Measurements from ENCODE around the gene FGF19. TPM values are rescaled to one million over a fixed set of nuclear protein-coding genes. Genes with fewer than 3 reads are reported as not detected.

FGF19 gene
- total and polyA plus RNA-seq, 2 donors (not counting 1 experiment from before 2014, with no cell fraction given), result not detected

- TF ChIP-seq EZH2 (IDR thresholded peaks at IDR 0.05; ENCODE audit: borderline replicate concordance, insufficient read depth, low read depth, low read length, poor library complexity, severe bottlenecking) (no peak), CTCF (IDR thresholded peaks at IDR 0.05) (no peak)
- POLR2A ChIA-PET, result no interaction called here
- DNase-seq, result no peak
- CTCF ChIA-PET, result no interaction called here
- Mint-ChIP-seq H3K4me1 (peaks cover 7% of the 10 kb centered on the region), H3K9me3 (ENCODE audit: insufficient read depth) (peaks cover 4% of the 10 kb centered on the region), H3K27me3 (peaks cover 52% of the 10 kb centered on the region), H3K27ac (no peak overlapping the region), H3K4me3 (no peak overlapping the region)
- no peak overlapping the region for H3K4me2 ChIP-seq (replicated peaks; ENCODE audit: low read depth, low read length, poor library complexity, severe bottlenecking)
- H3K79me2 ChIP-seq (ENCODE audit: control insufficient read depth, insufficient read depth, low read length), result no peaks in the 10 kb centered on the region
- no peak overlapping the region for H3K9ac ChIP-seq (ENCODE audit: low read length)
- H3K4me1 ChIP-seq (ENCODE audit: control insufficient read depth in 2 of 2, insufficient read depth in 2 of 2, low read length in 2 of 2), result peaks cover 8 to 9% of the 10 kb centered on the region in 2 donors
- peaks cover 0 to 42% (median 22%) of the 10 kb centered on the region in 4 experiments for H3K27me3 ChIP-seq (replicated peaks in 1 of 4; ENCODE audit: control extremely low read depth in 1 of 4, control insufficient read depth in 3 of 4, insufficient read depth in 4 of 4, low read length in 3 of 4)
- H2AFZ ChIP-seq (ENCODE audit: insufficient read depth, low read depth, low read length, poor library complexity, severe bottlenecking), result no peak overlapping the region
- H4K20me1 ChIP-seq (ENCODE audit: control insufficient read depth, insufficient read depth, low read length, poor library complexity, severe bottlenecking), result no peaks in the 10 kb centered on the region
- H3K27ac ChIP-seq (ENCODE audit: low read length in 2 of 2), result no peak overlapping the region
- no peaks in the 10 kb centered on the region for H3K9me3 ChIP-seq (ENCODE audit: control extremely low read depth in 1 of 3, control insufficient read depth in 2 of 3, insufficient read depth in 1 of 3, low read length in 2 of 3)
- no peaks in the 10 kb centered on the region for H3K36me3 ChIP-seq (replicated peaks in 1 of 2; ENCODE audit: control extremely low read depth in 1 of 2, control insufficient read depth in 1 of 2, extremely low read depth in 1 of 2, insufficient read depth in 2 of 2, low read length in 1 of 2)
- ATAC-seq (ENCODE audit: low read depth), result no peak
- H3K4me3 ChIP-seq (ENCODE audit: control extremely low read depth in 1 of 5, extremely low read depth in 1 of 5, insufficient read depth in 1 of 5, low read depth in 2 of 5, low read length in 4 of 5), result no peak overlapping the region
- intact Hi-C loops (cut with micrococcal nuclease), result no loop called here
- 92% methylated on average over 2 of the region's 7 CpGs for WGBS (ENCODE audit: insufficient coverage)
Observed at GRCh38 chr11:69695581-69695980, 8.2 kb downstream of the FGF19 start.

GRCh38 chr11:69694781-69695180, 9.0 kb downstream of the FGF19 start:
- H2AFZ ChIP-seq (ENCODE audit: insufficient read depth, low read depth, low read length, poor library complexity, severe bottlenecking), result no peak overlapping the region
- no peak overlapping the region for H3K4me2 ChIP-seq (replicated peaks; ENCODE audit: low read depth, low read length, poor library complexity, severe bottlenecking)
- no peak for TF ChIP-seq EZH2 (IDR thresholded peaks at IDR 0.05; ENCODE audit: borderline replicate concordance, insufficient read depth, low read depth, low read length, poor library complexity, severe bottlenecking)
- no peak for TF ChIP-seq CTCF (IDR thresholded peaks at IDR 0.05)
- peaks cover 54% of the 10 kb centered on the region for H3K27me3 Mint-ChIP-seq
- H3K4me3 Mint-ChIP-seq, result no peak overlapping the region
- no peaks in the 10 kb centered on the region for H4K20me1 ChIP-seq (ENCODE audit: control insufficient read depth, insufficient read depth, low read length, poor library complexity, severe bottlenecking)
- peaks cover 4% of the 10 kb centered on the region for H3K9me3 Mint-ChIP-seq (ENCODE audit: insufficient read depth)
- H3K4me1 ChIP-seq (ENCODE audit: control insufficient read depth in 2 of 2, insufficient read depth in 2 of 2, low read length in 2 of 2), result peaks cover 8 to 9% of the 10 kb centered on the region in 2 donors
- no peak overlapping the region for H3K27ac ChIP-seq (ENCODE audit: low read length in 2 of 2)
- H3K79me2 ChIP-seq (ENCODE audit: control insufficient read depth, insufficient read depth, low read length), result no peaks in the 10 kb centered on the region
- CTCF ChIA-PET, result no interaction called here
- H3K27ac Mint-ChIP-seq, result no peak overlapping the region
- no peak overlapping the region for H3K9ac ChIP-seq (ENCODE audit: low read length)
- peaks cover 7% of the 10 kb centered on the region for H3K4me1 Mint-ChIP-seq
- H3K4me3 ChIP-seq (ENCODE audit: control extremely low read depth in 1 of 5, extremely low read depth in 1 of 5, insufficient read depth in 1 of 5, low read depth in 2 of 5, low read length in 4 of 5), result no peak overlapping the region
- DNase-seq (no peak), ATAC-seq (ENCODE audit: low read depth) (no peak)
- H3K27me3 ChIP-seq (replicated peaks in 1 of 4; ENCODE audit: control extremely low read depth in 1 of 4, control insufficient read depth in 3 of 4, insufficient read depth in 4 of 4, low read length in 3 of 4), result peaks cover 0 to 41% (median 23%) of the 10 kb centered on the region in 4 experiments
- WGBS (ENCODE audit: insufficient coverage), result 88% methylated on average over 10 of the region's 10 CpGs
- no peaks in the 10 kb centered on the region for H3K36me3 ChIP-seq (replicated peaks in 1 of 2; ENCODE audit: control extremely low read depth in 1 of 2, control insufficient read depth in 1 of 2, extremely low read depth in 1 of 2, insufficient read depth in 2 of 2, low read length in 1 of 2)
- intact Hi-C loops (cut with micrococcal nuclease), result no loop called here
- POLR2A ChIA-PET, result no interaction called here
- no peaks in the 10 kb centered on the region for H3K9me3 ChIP-seq (ENCODE audit: control extremely low read depth in 1 of 3, control insufficient read depth in 2 of 3, insufficient read depth in 1 of 3, low read length in 2 of 3)
